T-cell (primary cell): ENCODE data around the gene SMURF2. TPM values are rescaled to one million over a fixed set of nuclear protein-coding genes. Genes with fewer than 3 reads are reported as not detected.

Source experiments
- ATAC-seq, 4 experiments: fragments of 200-7000 bp in 3 of 4; fragments of 150-1000 bp in 1 of 4; cut with Tn5 transposase; replicated peaks in 1 of 4; 1 replicate in 3 of 4; 2 replicates in 1 of 4; pipeline ENCODE4 v1.10.0; 2021; ENCODE audit warnings: moderate library complexity in 3 of 4, mild to moderate bottlenecking in 2 of 4, moderate number of reproducible peaks in 1 of 4
- CTCF ChIA-PET, 2 donors: fragments of 300-600 bp; sonication (Branson Sonifier 250); formaldehyde crosslinking; loops; one replicate each; lab custom pipeline; 2022; ENCODE audit warnings: antibody characterized with exemption in 2 of 2; lab: Charles Lee
- POLR2A ChIA-PET, 2 donors: fragments of 300-600 bp; sonication (Branson Sonifier 250); formaldehyde crosslinking; loops; one replicate each; lab custom pipeline; 2022; ENCODE audit warnings: antibody characterized with exemption in 2 of 2; lab: Charles Lee
- DNase-seq, 35 experiments: peaks; one replicate each; pipeline versions ENCODE4 v3.0.0 to v3.0.0-alpha.2; 2013 to 2023
- H3K27ac ChIP-seq: one replicate; pipeline ENCODE4 v1.5.1; 2013; ENCODE audit warnings: low read length
- H3K27me3 ChIP-seq, 2 experiments: replicated peaks in 1 of 2; 1 replicate in 1 of 2; 2 replicates in 1 of 2; pipeline versions ENCODE4 v1.6.1 to v1.7.0; 2013; ENCODE audit warnings: low read length in 1 of 2, mixed read lengths in 1 of 2; ENCODE audit not compliant: control insufficient read depth in 2 of 2, insufficient read depth in 2 of 2; ENCODE audit errors: extremely low read depth in 1 of 2
- H3K36me3 ChIP-seq, 2 donors: 1 replicate in 1 of 2; 2 replicates in 1 of 2; pipeline versions ENCODE4 v1.6.1 to v1.7.0; 2013; ENCODE audit warnings: low read length in 1 of 2; ENCODE audit not compliant: control insufficient read depth in 2 of 2, insufficient read depth in 1 of 2; ENCODE audit errors: extremely low read depth in 1 of 2
- H3K4me1 ChIP-seq, 2 experiments: 1 replicate in 1 of 2; 2 replicates in 1 of 2; pipeline versions ENCODE4 v1.6.1 to v1.7.0; 2013; ENCODE audit warnings: low read length in 2 of 2, mixed read lengths in 1 of 2; ENCODE audit not compliant: insufficient read depth in 2 of 2, control insufficient read depth in 1 of 2; ENCODE audit errors: extremely low read depth in 1 of 2
- H3K4me3 ChIP-seq, 2 donors: 1 replicate in 1 of 2; 2 replicates in 1 of 2; pipeline versions ENCODE4 v1.5.1 to v1.7.0; 2013; ENCODE audit warnings: mild to moderate bottlenecking in 2 of 2, low read length in 1 of 2, moderate library complexity in 1 of 2; ENCODE audit not compliant: control insufficient read depth in 1 of 2; ENCODE audit errors: extremely low read depth in 1 of 2
- H3K9me3 ChIP-seq: 2 replicates; pipeline ENCODE4 v1.7.0; 2013
- H3K27ac Mint-ChIP-seq, 2 donors: one replicate each; pipeline ENCODE4 v1.8.0; 2020 to 2021; ENCODE audit warnings: mild to moderate bottlenecking in 2 of 2, mixed read lengths in 2 of 2
- H3K27me3 Mint-ChIP-seq, 2 donors: one replicate each; pipeline ENCODE4 v1.8.0; 2021 to 2022; ENCODE audit warnings: mixed read lengths in 2 of 2
- H3K36me3 Mint-ChIP-seq: one replicate; pipeline ENCODE4 v1.8.0; 2021; ENCODE audit warnings: mixed read lengths
- H3K4me1 Mint-ChIP-seq, 3 donors: one replicate each; pipeline ENCODE4 v1.8.0; 2020 to 2022; ENCODE audit warnings: mixed read lengths in 3 of 3, mild to moderate bottlenecking in 1 of 3
- H3K4me3 Mint-ChIP-seq, 3 donors: one replicate each; pipeline ENCODE4 v1.8.0; 2020 to 2022; ENCODE audit warnings: mild to moderate bottlenecking in 3 of 3, mixed read lengths in 3 of 3, moderate library complexity in 3 of 3
- H3K9me3 Mint-ChIP-seq, 3 donors: one replicate each; pipeline ENCODE4 v1.8.0; 2020 to 2022; ENCODE audit warnings: mixed read lengths in 3 of 3
- WGBS: methylation state at CpG from one replicate; pipeline ENCODE4 v1.1.5; 2013; ENCODE audit warnings: missing lambda C conversion rate; ENCODE audit not compliant: insufficient coverage; 5-methylcytosine and 5-hydroxymethylcytosine counted together
- total RNA-seq, 35 experiments: library from RNA in 6 of 35; stranded (reverse) in 6 of 35; fragments of 120-200 nt in 1 of 35; gene quantifications; one replicate each; pipeline versions ENCODE4 v1.2.1 to v1.2.4 and lab custom pipeline; 2013 to 2026

The SMURF2 gene
- total RNA-seq, 5 donors from 2014 or later (not counting 1 experiment from before 2014, with no cell fraction given), result 27.4 to 36.6 (median 34.8) TPM

- ATAC-seq, result no peak
- Histone ChIP-seq H3K9me3 (no peaks in the 10 kb centered on the region), H3K36me3 (peaks cover 6 to 58% of the 10 kb centered on the region in 2 donors), H3K27me3 (no peaks in the 10 kb centered on the region), H3K4me3 (no peak overlapping the region), H3K27ac (peak overlapping the region; percentile 91), H3K4me1 (peaks cover 29 to 32% of the 10 kb centered on the region in 2 experiments)
- Mint-ChIP-seq H3K4me3 (peak overlapping the region; percentile 2 to 99 (median 15)), H3K27ac (peak overlapping the region; percentile 47 to 99), H3K4me1 (peaks cover 90 to 99% (median 94%) of the 10 kb centered on the region in 3 donors), H3K36me3 (peaks cover 43% of the 10 kb centered on the region), H3K9me3 (no peaks in the 10 kb centered on the region), H3K27me3 (no peaks in the 10 kb centered on the region)
- ChIA-PET CTCF (interaction anchor here (0.6 to 0.7 kb wide), 2 partner anchors 9 to 77 kb away, joined by 4 read pairs; no protein-coding TSS in a partner anchor), POLR2A (interaction anchor here (0.6 to 4.8 kb wide), 11 partner anchors 8 to 650 kb away, joined by 3 to 72 read pairs (median 3); partner anchors contain the start of genes CEP95 (in 1 of the 2), DDX5 (in 1 of the 2) and ICAM2 (in 1 of the 2))
- peak in 1 of 35 experiments; percentile 43 for DNase-seq
- WGBS, result 77% methylated on average over 1 of the region's 7 CpGs
Measured at GRCh38 chr17:64498308-64499203, 163.6 kb downstream of the SMURF2 start.

- ChIA-PET POLR2A (interaction anchor here (0.6 to 4.8 kb wide), 5 partner anchors 9 to 477 kb away, joined by 3 to 72 read pairs (median 7); partner anchors contain the start of genes CEP95 (in 2 of the 2), DDX5 (in 2 of the 2) and ICAM2 (in 1 of the 2)), CTCF (interaction anchor here in 1 of 2 donors (0.7 to 2.0 kb wide), 4 partner anchors 8 to 77 kb away, joined by 4 to 10 read pairs (median 6); partner anchors contain the start of genes CEP95 and DDX5)
- DNase-seq (no peak), ATAC-seq (no peak)
- Histone ChIP-seq H3K27me3 (no peaks in the 10 kb centered on the region), H3K9me3 (no peaks in the 10 kb centered on the region), H3K36me3 (peaks cover 6 to 55% of the 10 kb centered on the region in 2 donors), H3K4me1 (peaks cover 28 to 36% of the 10 kb centered on the region in 2 experiments), H3K4me3 (peak overlapping the region; percentile 84 to 98), H3K27ac (peak overlapping the region; percentile 91)
- Mint-ChIP-seq H3K27me3 (no peaks in the 10 kb centered on the region), H3K9me3 (no peaks in the 10 kb centered on the region), H3K4me1 (peaks cover 85 to 94% (median 91%) of the 10 kb centered on the region in 3 donors), H3K27ac (peak overlapping the region; percentile 99), H3K4me3 (peak overlapping the region; percentile 99 to 100 (median 100)), H3K36me3 (peaks cover 34% of the 10 kb centered on the region)
- WGBS, result no CpG with 5 or more reads among the region's 4 CpGs
Measured at GRCh38 chr17:64497565-64498035, 164.5 kb downstream of the SMURF2 start.

GRCh38 chr17:64496786-64497564, 165.1 kb downstream of the SMURF2 start, which contains the start of gene POLG2:
POLG2 (minus strand) TSS chr17:64497054; CDS start chr17:64496968, 86 bp downstream.
- CTCF ChIA-PET, result interaction anchor here (1.0 to 2.0 kb wide), 4 partner anchors 8 to 77 kb away, joined by 3 to 10 read pairs (median 6); partner anchors contain the start of genes CEP95 (in 1 of the 2) and DDX5 (in 1 of the 2)
- under 1% methylated on average over 48 of the region's 50 CpGs for WGBS
- H3K36me3 ChIP-seq, result peaks cover 6 to 54% of the 10 kb centered on the region in 2 donors
- H3K27ac ChIP-seq, result peak within 1 kb of the TSS; percentile 91
- H3K4me1 ChIP-seq, result peaks cover 28 to 36% of the 10 kb centered on the region in 2 experiments
- Mint-ChIP-seq H3K27ac (peak within 1 kb of the TSS; percentile 99), H3K4me1 (peaks cover 81 to 90% (median 87%) of the 10 kb centered on the region in 3 donors), H3K4me3 (peak within 1 kb of the TSS; percentile 99 to 100 (median 100)), H3K36me3 (peaks cover 27% of the 10 kb centered on the region), H3K27me3 (no peaks in the 10 kb centered on the region), H3K9me3 (no peaks in the 10 kb centered on the region)
- H3K4me3 ChIP-seq, result peak within 1 kb of the TSS; percentile 84 to 98
- no peaks in the 10 kb centered on the region for H3K9me3 ChIP-seq
- POLR2A ChIA-PET, result interaction anchor here (0.6 to 4.8 kb wide), 11 partner anchors 9 to 477 kb away, joined by 3 to 72 read pairs (median 5); partner anchors contain the start of genes CEP95 (in 2 of the 2), DDX5 (in 2 of the 2) and ICAM2 (in 1 of the 2)
- H3K27me3 ChIP-seq, result no peaks in the 10 kb centered on the region
- DNase-seq (peak; percentile 89 to 98 (median 94)), ATAC-seq (peak; percentile 81 to 89 (median 88))

- Mint-ChIP-seq H3K4me1 (peaks cover 76 to 90% (median 83%) of the 10 kb centered on the region in 3 donors), H3K9me3 (no peaks in the 10 kb centered on the region), H3K4me3 (peak overlapping the region; percentile 99 to 100 (median 100)), H3K27me3 (no peaks in the 10 kb centered on the region), H3K36me3 (peaks cover 24% of the 10 kb centered on the region), H3K27ac (peak overlapping the region; percentile 99)
- peaks cover 6 to 52% of the 10 kb centered on the region in 2 donors for H3K36me3 ChIP-seq
- peaks cover 28 to 36% of the 10 kb centered on the region in 2 experiments for H3K4me1 ChIP-seq
- CTCF ChIA-PET, result interaction anchor here (1.0 to 2.0 kb wide), 5 partner anchors 9 to 77 kb away, joined by 3 to 10 read pairs (median 6); partner anchors contain the start of genes CEP95 (in 1 of the 2) and DDX5 (in 1 of the 2)
- DNase-seq, result peak in 1 of 35 experiments; percentile 9
- peak overlapping the region; percentile 84 to 98 for H3K4me3 ChIP-seq
- no peaks in the 10 kb centered on the region for H3K27me3 ChIP-seq
- POLR2A ChIA-PET, result interaction anchor here (0.6 to 4.8 kb wide), 9 partner anchors 10 to 670 kb away, joined by 3 to 72 read pairs (median 5); partner anchors contain the start of genes CEP95 (in 2 of the 2) and DDX5 (in 2 of the 2)
- H3K27ac ChIP-seq, result peak overlapping the region; percentile 91
- ATAC-seq, result no peak
- 0% methylated on average over 18 of the region's 20 CpGs for WGBS
- H3K9me3 ChIP-seq, result no peaks in the 10 kb centered on the region
Measured at GRCh38 chr17:64496348-64496785, 165.7 kb downstream of the SMURF2 start.
